Erythroblast (primary cell): ENCODE measurements around the gene SPART.

ENCODE experiments used
- GATA1 ChIP-seq: IDR thresholded peaks from 2 replicates; pipeline ENCODE4 v1.6.1; 2011; ENCODE audit warnings: low read depth, mild to moderate bottlenecking, control low read depth, low read length, moderate library complexity
- POLR2A ChIP-seq: IDR thresholded peaks from 2 replicates; pipeline ENCODE4 v1.6.1; 2011; ENCODE audit warnings: mild to moderate bottlenecking, low read length

- TF ChIP-seq POLR2A: no peak
- TF ChIP-seq GATA1: no peak
Measured at GRCh38 chr13:36382030-36382429, 35.8 kb upstream of the SPART start.
